ENCODE data around the gene OSBPL1A. TPM values are rescaled to one million over a fixed set of nuclear protein-coding genes. Genes with fewer than 3 reads are reported as not detected.
A peak's percentile ranks its signal among the peaks of the same experiment; 100 is the strongest.

Gene OSBPL1A
- total RNA-seq, 6 donors from 2014 or later: 33.3 to 64.5 (median 55.4) TPM

DNA sequence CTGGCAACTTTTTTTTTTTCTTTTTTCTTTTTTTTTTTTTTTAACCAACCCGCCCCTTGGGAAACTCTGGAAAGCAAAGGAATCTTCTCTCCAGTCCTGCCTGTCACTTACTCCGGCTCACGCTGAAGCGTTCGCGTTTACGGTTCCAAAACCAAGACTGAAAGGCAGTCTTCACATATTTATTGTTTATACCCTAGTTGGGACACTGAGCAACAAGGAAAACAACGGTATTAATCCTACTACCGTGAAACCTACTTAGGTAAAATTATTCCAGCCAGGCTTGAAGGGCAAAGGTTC, 125.4 kb downstream of the OSBPL1A start:
- DNase-seq (no peak), ATAC-seq (ENCODE audit: low FRiP score in 2 of 2) (no peak)
- TF ChIP-seq POLR2AphosphoS5 (IDR thresholded peaks at IDR 0.05): no peak
- TF ChIP-seq POLR2A (IDR thresholded peaks at IDR 0.05): no peak
- TF ChIP-seq, protein P1, sequence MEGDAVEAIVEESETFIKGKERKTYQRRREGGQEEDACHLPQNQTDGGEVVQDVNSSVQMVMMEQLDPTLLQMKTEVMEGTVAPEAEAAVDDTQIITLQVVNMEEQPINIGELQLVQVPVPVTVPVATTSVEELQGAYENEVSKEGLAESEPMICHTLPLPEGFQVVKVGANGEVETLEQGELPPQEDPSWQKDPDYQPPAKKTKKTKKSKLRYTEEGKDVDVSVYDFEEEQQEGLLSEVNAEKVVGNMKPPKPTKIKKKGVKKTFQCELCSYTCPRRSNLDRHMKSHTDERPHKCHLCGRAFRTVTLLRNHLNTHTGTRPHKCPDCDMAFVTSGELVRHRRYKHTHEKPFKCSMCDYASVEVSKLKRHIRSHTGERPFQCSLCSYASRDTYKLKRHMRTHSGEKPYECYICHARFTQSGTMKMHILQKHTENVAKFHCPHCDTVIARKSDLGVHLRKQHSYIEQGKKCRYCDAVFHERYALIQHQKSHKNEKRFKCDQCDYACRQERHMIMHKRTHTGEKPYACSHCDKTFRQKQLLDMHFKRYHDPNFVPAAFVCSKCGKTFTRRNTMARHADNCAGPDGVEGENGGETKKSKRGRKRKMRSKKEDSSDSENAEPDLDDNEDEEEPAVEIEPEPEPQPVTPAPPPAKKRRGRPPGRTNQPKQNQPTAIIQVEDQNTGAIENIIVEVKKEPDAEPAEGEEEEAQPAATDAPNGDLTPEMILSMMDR (IDR thresholded peaks at IDR 0.05): no peak
- TF ChIP-seq EP300 (IDR thresholded peaks at IDR 0.05): no peak
- peak overlapping the region; percentile 39 to 92 (median 72) for H3K4me3 ChIP-seq
- 3 to 15% methylated on average over 9 of the region's 9 CpGs for WGBS, 2 donors
- H3K27ac ChIP-seq: peak overlapping the region; percentile 76 to 91 (median 86)
- peaks cover 15 to 40% (median 21%) of the 10 kb centered on the region in 4 donors for H3K4me1 ChIP-seq
- H3K27me3 ChIP-seq: no peaks in the 10 kb centered on the region
- no peaks in the 10 kb centered on the region for H3K9me3 ChIP-seq
- H3K36me3 ChIP-seq: no peaks in the 10 kb centered on the region

DNA sequence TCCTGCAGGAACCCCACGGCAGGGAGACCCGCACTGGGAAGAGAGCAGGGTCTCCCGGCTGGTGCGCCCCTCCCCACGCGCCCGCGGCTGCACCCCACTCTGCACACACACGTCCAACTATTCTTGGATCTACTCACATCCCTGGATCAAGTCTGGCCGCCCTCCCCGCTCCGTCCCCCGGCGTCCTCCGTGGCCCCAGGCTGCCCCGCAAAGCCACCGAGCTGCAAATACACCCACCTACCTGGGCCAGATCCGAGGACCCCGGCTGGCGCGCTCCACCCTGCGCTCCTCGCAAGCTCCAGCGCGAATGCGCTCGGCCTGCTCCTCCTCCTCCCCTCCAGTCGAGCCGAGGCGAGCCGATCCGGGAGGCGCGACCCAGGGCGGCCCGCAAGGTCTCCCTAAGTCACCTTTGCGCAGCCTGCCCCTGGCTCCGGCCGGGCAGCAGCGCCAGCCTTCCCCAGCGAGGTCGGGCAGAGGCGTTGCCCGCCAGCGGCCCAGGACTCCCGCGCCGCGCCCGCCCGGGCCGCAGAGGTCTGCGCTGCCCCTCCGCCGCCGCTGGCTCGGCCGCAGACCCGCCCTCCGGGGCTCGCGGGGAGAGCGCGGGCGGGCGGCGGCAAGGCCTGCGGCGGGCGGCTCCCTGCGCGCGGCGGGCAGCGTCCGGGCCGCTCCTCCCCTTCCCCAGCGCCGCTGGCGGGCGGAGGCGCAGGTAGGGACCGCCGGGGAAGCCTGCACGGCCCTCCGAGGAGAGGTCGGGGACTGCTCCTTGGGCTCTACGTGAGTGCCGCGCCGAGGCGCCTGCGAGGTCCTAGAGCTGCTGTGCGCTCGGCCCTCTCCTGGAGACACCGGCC, 126.0 kb downstream of the OSBPL1A start:
- WGBS, 2 donors: 1 to 2% methylated on average over 26 to 70 of the region's 96 CpGs

DNA sequence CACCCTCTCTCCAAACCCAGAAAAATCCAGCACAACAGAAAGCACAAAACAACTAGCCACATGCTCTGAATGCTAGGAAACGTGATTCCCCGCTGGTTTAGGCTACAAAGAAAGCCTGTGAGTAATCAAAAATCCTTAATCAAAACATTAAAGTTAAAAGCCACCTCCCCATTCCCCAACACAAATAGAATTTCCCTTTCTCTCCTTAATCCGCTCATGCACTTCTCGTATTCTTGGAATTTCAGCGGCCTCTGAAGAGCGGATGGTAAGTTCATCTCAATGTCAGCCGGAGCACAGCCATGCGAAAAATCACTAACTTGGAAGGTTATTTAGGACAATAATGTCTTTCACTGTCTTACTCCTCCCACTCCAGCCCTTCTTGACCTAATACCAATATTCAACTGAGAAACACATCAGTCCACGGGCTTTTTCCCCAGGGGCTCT, 126.7 kb downstream of the OSBPL1A start:
- Histone ChIP-seq H3K4me3 (peak overlapping the region; percentile 66 to 92 (median 80)), H3K27me3 (no peaks in the 10 kb centered on the region), H3K27ac (peak overlapping the region; percentile 76 to 91 (median 86)), H3K9me3 (no peaks in the 10 kb centered on the region), H3K36me3 (no peaks in the 10 kb centered on the region), H3K4me1 (peaks cover 15 to 40% (median 21%) of the 10 kb centered on the region in 4 donors)
- ATAC-seq (ENCODE audit: low FRiP score in 2 of 2) (peak in 1 of 2 donors; percentile 60), DNase-seq (no peak)
- WGBS, 2 donors: 37% methylated on average over 9 of the region's 9 CpGs
- TF ChIP-seq POLR2AphosphoS5 (IDR thresholded peaks at IDR 0.05): no peak
- TF ChIP-seq, protein P1 (IDR thresholded peaks at IDR 0.05): no peak
- TF ChIP-seq POLR2A (IDR thresholded peaks at IDR 0.05): no peak
- no peak for TF ChIP-seq EP300 (IDR thresholded peaks at IDR 0.05)

More for the DNA sequence above, 126.0 kb downstream of the OSBPL1A start:
- H3K4me1 ChIP-seq: peaks cover 15 to 40% (median 21%) of the 10 kb centered on the region in 4 donors
- no peaks in the 10 kb centered on the region for H3K27me3 ChIP-seq
- DNase-seq: peak; percentile 79 to 94
- H3K27ac ChIP-seq: peak overlapping the region; percentile 76 to 91 (median 86)
- peak overlapping the region; percentile 66 to 92 (median 80) for H3K4me3 ChIP-seq
- ATAC-seq (ENCODE audit: low FRiP score in 2 of 2): peak; percentile 92 to 94
- no peaks in the 10 kb centered on the region for H3K9me3 ChIP-seq
- no peaks in the 10 kb centered on the region for H3K36me3 ChIP-seq
- TF ChIP-seq, protein P1 (IDR thresholded peaks at IDR 0.05): peak in 2 of 6 experiments; percentile 25 to 40
- TF ChIP-seq EP300 (IDR thresholded peaks at IDR 0.05): no peak
- peak in 1 of 4 donors; percentile 48 for TF ChIP-seq POLR2A (IDR thresholded peaks at IDR 0.05)
- no peak for TF ChIP-seq POLR2AphosphoS5 (IDR thresholded peaks at IDR 0.05)

DNA sequence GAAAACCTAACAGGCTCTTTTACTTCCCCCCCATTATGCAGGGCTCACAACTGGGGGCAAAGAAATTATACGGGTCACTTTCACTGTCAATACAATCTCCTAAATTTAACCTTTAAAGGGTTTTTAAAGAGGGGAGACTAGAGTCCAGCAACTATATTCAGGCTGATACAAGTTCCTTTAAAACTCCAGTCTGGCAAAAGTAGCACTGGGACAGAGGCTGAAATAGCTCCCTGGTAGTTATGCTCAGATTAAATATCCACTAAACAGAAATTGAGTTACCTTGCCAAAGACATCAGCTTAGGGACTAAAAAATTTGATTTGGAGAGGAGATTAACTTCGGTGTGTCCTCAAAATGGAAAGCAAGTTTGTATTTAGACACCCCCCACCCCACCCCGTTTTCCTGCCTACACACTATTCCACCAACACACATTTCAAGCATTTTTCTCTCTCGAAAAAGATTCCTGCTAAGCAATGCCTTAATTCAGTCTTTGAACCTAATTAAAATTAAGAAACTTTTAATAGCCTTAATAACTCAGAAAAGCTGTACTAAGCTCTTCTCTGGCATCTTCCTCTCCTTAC, 127.2 kb downstream of the OSBPL1A start:
- Histone ChIP-seq H3K4me1 (peaks cover 15 to 40% (median 21%) of the 10 kb centered on the region in 4 donors), H3K9me3 (no peaks in the 10 kb centered on the region), H3K36me3 (no peaks in the 10 kb centered on the region), H3K27ac (peak overlapping the region; percentile 76 to 91 (median 86)), H3K27me3 (no peaks in the 10 kb centered on the region), H3K4me3 (peak overlapping the region; percentile 66 to 92 (median 80))
- TF ChIP-seq POLR2A (IDR thresholded peaks at IDR 0.05) (no peak), EP300 (IDR thresholded peaks at IDR 0.05) (no peak), POLR2AphosphoS5 (IDR thresholded peaks at IDR 0.05) (no peak)
- TF ChIP-seq, protein P1 (IDR thresholded peaks at IDR 0.05): no peak
- 41 to 49% methylated on average over 4 of the region's 4 CpGs for WGBS, 2 donors
- ATAC-seq (ENCODE audit: low FRiP score in 2 of 2): no peak
- DNase-seq: no peak
